ENCODE measurements around the gene CENPA.

The CENPA gene

GRCh38 chr2:26763019-26763418 is 22.8 kb upstream of the CENPA start:
- DNase-seq, result no peak

GRCh38 chr2:26764078-26764887 is 21.6 kb upstream of the CENPA start, which contains the start of gene SLC35F6:
TSS of gene SLC35F6 (plus strand) at chr2:26764284. CDS start at chr2:26764350, 66 bp downstream.
- DNase-seq, result peak; percentile 82

- no peak for DNase-seq
Measured at GRCh38 chr2:26764906-26765305, 20.9 kb upstream of the CENPA start.

- no peak for DNase-seq
Measured at GRCh38 chr2:26765475-26766200, 20.2 kb upstream of the CENPA start.

GRCh38 chr2:26767129-26767528 is 18.7 kb upstream of the CENPA start:
- DNase-seq, result no peak

GRCh38 chr2:26767894-26768487 is 17.9 kb upstream of the CENPA start:
- DNase-seq, result no peak

- DNase-seq, result no peak
Measured at GRCh38 chr2:26768759-26769088, 17.1 kb upstream of the CENPA start.

GRCh38 chr2:26769089-26769761 is 16.6 kb upstream of the CENPA start:
- DNase-seq, result no peak

- no peak for DNase-seq
Measured at GRCh38 chr2:26770986-26771586, 14.8 kb upstream of the CENPA start.

GRCh38 chr2:26772064-26773001 is 13.5 kb upstream of the CENPA start:
- no peak for DNase-seq

GRCh38 chr2:26776195-26776800 is 9.6 kb upstream of the CENPA start:
- no peak for DNase-seq

- DNase-seq, result no peak
Measured at GRCh38 chr2:26778098-26778497, 7.8 kb upstream of the CENPA start.

- DNase-seq, result no peak
Measured at GRCh38 chr2:26778507-26778906, 7.3 kb upstream of the CENPA start.

- DNase-seq, result no peak
Measured at GRCh38 chr2:26780203-26780760, 5.6 kb upstream of the CENPA start.

GRCh38 chr2:26782876-26783704 is 2.8 kb upstream of the CENPA start:
- no peak for DNase-seq

GRCh38 chr2:26784570-26785234 is 1.2 kb upstream of the CENPA start:
- DNase-seq, result no peak

- DNase-seq, result no peak
Measured at GRCh38 chr2:26786207-26787028, 562 bp downstream of the CENPA start.

GRCh38 chr2:26792720-26793119 is 6.9 kb downstream of the CENPA start:
- no peak for DNase-seq
